Uterus (tissue), 4 donors: Measurements from ENCODE around the gene FSTL5. TPM values are rescaled to one million over a fixed set of nuclear protein-coding genes. Genes with fewer than 3 reads are reported as not detected.

ENCODE experiments used
- DNase-seq, 2 donors: peaks; one replicate each; pipeline ENCODE4 v3.0.0-alpha.2; 2019 to 2020
- H3K27ac ChIP-seq, 2 donors: fragments of 200-600 bp; sonication (generic); 1 replicate in 1 of 2; 2 replicates in 1 of 2; pipeline ENCODE4 v1.5.1; 2016 to 2018
- H3K27me3 ChIP-seq, 2 donors: fragments of 200-600 bp; sonication (generic); one replicate each; pipeline ENCODE4 v1.5.1; 2018 to 2019; ENCODE audit warnings: control low read depth in 1 of 2
- H3K36me3 ChIP-seq, 2 donors: fragments of 200-600 bp; sonication (generic); one replicate each; pipeline ENCODE4 v1.5.1; 2019; ENCODE audit warnings: control low read depth in 1 of 2
- H3K4me1 ChIP-seq, 2 donors: fragments of 200-600 bp; sonication (generic); one replicate each; pipeline ENCODE4 v1.5.1; 2018 to 2019; ENCODE audit warnings: control low read depth in 1 of 2
- H3K4me3 ChIP-seq, 2 donors: fragments of 200-600 bp; sonication (generic); 1 replicate in 1 of 2; 2 replicates in 1 of 2; pipeline ENCODE4 v1.5.1; 2018 to 2019; ENCODE audit warnings: mild to moderate bottlenecking in 1 of 2
- H3K9me3 ChIP-seq, 2 donors: fragments of 200-600 bp; sonication (generic); one replicate each; pipeline ENCODE4 v1.5.1; 2019; ENCODE audit warnings: control low read depth in 1 of 2
- CTCF ChIP-seq, 4 experiments: fragments of 200-600 bp in 2 of 4; fragments of 450-650 bp in 2 of 4; sonication (generic) in 2 of 4; IDR thresholded peaks; one replicate each; pipeline ENCODE4 v1.5.1; 2016 to 2019; ENCODE audit warnings: antibody characterized with exemption in 4 of 4, mild to moderate bottlenecking in 2 of 4, moderate library complexity in 1 of 4
- POLR2A ChIP-seq, 2 donors: fragments of 450-650 bp; IDR thresholded peaks; one replicate each; pipeline ENCODE4 v1.6.1; 2016; ENCODE audit warnings: antibody characterized with exemption in 2 of 2, mild to moderate bottlenecking in 1 of 2, moderate library complexity in 1 of 2
- intact Hi-C: fragments of 100-400 bp; cut with DNase I; formaldehyde crosslinking; loops from one replicate; pipeline ENCODE4 v1.15.1; 2023; ENCODE audit warnings: low total_unique reads
- total RNA-seq, 4 donors: library from RNA; depleted of rRNA in 3 of 4; stranded (reverse); fragments of >200 nt in 3 of 4; gene quantifications; one replicate each; pipeline versions ENCODE4 v1.1.0 to v1.2.4, GENCODE V29; 2014 to 2023
- donor health status: DM: yes; HTN: yes; CAD: no.

Gene FSTL5
- total RNA-seq, 4 donors from 2014 or later = 2.4 TPM; not detected in 3

- H3K9me3 ChIP-seq = no peaks in the 10 kb centered on the region
- intact Hi-C loops = no loop called here
- H3K4me3 ChIP-seq = no peak overlapping the region
- DNase-seq = no peak
- H3K27me3 ChIP-seq = no peaks in the 10 kb centered on the region
- H3K36me3 ChIP-seq = no peaks in the 10 kb centered on the region
- TF ChIP-seq CTCF (IDR thresholded peaks at IDR 0.05) (no peak), POLR2A (IDR thresholded peaks at IDR 0.05) (no peak)
- H3K27ac ChIP-seq = no peak overlapping the region
- no peaks in the 10 kb centered on the region for H3K4me1 ChIP-seq
These were observed 104.1 kb downstream of the FSTL5 start for GRCh38 chr4:162059656-162060055.

GRCh38 chr4:162056990-162057389 is 106.8 kb downstream of the FSTL5 start:
- intact Hi-C loops = no loop called here
- Histone ChIP-seq H3K9me3 (no peaks in the 10 kb centered on the region), H3K27ac (no peak overlapping the region), H3K27me3 (no peaks in the 10 kb centered on the region), H3K4me1 (no peaks in the 10 kb centered on the region), H3K36me3 (no peaks in the 10 kb centered on the region), H3K4me3 (no peak overlapping the region)
- DNase-seq = no peak
- TF ChIP-seq CTCF (IDR thresholded peaks at IDR 0.05) (no peak), POLR2A (IDR thresholded peaks at IDR 0.05) (no peak)

GRCh38 chr4:162046135-162046534 is 117.7 kb downstream of the FSTL5 start:
- Histone ChIP-seq H3K4me3 (no peak overlapping the region), H3K4me1 (no peaks in the 10 kb centered on the region), H3K27me3 (no peaks in the 10 kb centered on the region), H3K27ac (no peak overlapping the region), H3K36me3 (no peaks in the 10 kb centered on the region), H3K9me3 (no peaks in the 10 kb centered on the region)
- TF ChIP-seq CTCF (IDR thresholded peaks at IDR 0.05) (no peak), POLR2A (IDR thresholded peaks at IDR 0.05) (no peak)
- no peak for DNase-seq
- intact Hi-C loops = no loop called here

GRCh38 chr4:162038112-162038511 is 125.7 kb downstream of the FSTL5 start:
- Histone ChIP-seq H3K4me1 (no peaks in the 10 kb centered on the region), H3K9me3 (no peaks in the 10 kb centered on the region), H3K27me3 (no peaks in the 10 kb centered on the region), H3K4me3 (no peak overlapping the region), H3K27ac (no peak overlapping the region), H3K36me3 (no peaks in the 10 kb centered on the region)
- no peak for DNase-seq
- TF ChIP-seq CTCF (IDR thresholded peaks at IDR 0.05) = no peak
- no peak for TF ChIP-seq POLR2A (IDR thresholded peaks at IDR 0.05)
- intact Hi-C loops = no loop called here

- intact Hi-C loops = no loop called here
- peaks cover 0 to 2% of the 10 kb centered on the region in 2 donors for H3K36me3 ChIP-seq
- H3K9me3 ChIP-seq = no peaks in the 10 kb centered on the region
- H3K4me1 ChIP-seq = no peaks in the 10 kb centered on the region
- DNase-seq = no peak
- TF ChIP-seq POLR2A (IDR thresholded peaks at IDR 0.05) (no peak), CTCF (IDR thresholded peaks at IDR 0.05) (no peak)
- H3K27ac ChIP-seq = no peak overlapping the region
- H3K27me3 ChIP-seq = no peaks in the 10 kb centered on the region
- no peak overlapping the region for H3K4me3 ChIP-seq
These were observed 145.9 kb downstream of the FSTL5 start for GRCh38 chr4:162017863-162018262.
